Epithelial cell of prostate (primary cell): ENCODE measurements around the gene FLCN.
"Not testable (repeated sequence)": the region's sequence is repeated elsewhere in the genome, so short reads cannot be mapped to it uniquely, and the experiment has no call there.

Experiments
- DNase-seq: peaks from one replicate; pipeline ENCODE4 v3.0.0-alpha.2; 2011; ENCODE audit warnings: low read depth, low spot score
- H3K27ac ChIP-seq: fragments of 450-650 bp; 2 replicates; pipeline ENCODE4 v1.5.1; 2017; ENCODE audit warnings: mild to moderate bottlenecking

The FLCN gene

DNA sequence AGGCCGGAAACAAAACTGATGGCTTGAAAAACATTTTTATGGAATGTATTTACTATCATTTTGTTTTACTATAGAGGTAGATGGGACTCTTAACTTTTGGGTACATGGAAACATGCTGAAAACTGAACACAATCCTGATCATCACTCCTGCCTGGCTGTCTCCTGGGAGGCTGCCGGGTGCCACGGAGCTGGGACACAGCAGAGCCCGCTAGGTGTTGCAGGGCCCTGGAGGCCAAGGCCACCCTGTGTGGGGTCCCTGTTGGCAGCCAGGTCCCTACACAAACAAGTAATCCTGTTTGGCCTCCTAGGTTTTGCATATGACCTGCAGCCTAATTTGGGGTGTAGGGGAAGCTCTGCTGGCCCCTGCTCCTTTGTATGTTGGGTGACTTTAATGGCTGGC lies 48.4 kb downstream of the FLCN start:
- no peak overlapping the region for H3K27ac ChIP-seq
- DNase-seq, result no peak

DNA sequence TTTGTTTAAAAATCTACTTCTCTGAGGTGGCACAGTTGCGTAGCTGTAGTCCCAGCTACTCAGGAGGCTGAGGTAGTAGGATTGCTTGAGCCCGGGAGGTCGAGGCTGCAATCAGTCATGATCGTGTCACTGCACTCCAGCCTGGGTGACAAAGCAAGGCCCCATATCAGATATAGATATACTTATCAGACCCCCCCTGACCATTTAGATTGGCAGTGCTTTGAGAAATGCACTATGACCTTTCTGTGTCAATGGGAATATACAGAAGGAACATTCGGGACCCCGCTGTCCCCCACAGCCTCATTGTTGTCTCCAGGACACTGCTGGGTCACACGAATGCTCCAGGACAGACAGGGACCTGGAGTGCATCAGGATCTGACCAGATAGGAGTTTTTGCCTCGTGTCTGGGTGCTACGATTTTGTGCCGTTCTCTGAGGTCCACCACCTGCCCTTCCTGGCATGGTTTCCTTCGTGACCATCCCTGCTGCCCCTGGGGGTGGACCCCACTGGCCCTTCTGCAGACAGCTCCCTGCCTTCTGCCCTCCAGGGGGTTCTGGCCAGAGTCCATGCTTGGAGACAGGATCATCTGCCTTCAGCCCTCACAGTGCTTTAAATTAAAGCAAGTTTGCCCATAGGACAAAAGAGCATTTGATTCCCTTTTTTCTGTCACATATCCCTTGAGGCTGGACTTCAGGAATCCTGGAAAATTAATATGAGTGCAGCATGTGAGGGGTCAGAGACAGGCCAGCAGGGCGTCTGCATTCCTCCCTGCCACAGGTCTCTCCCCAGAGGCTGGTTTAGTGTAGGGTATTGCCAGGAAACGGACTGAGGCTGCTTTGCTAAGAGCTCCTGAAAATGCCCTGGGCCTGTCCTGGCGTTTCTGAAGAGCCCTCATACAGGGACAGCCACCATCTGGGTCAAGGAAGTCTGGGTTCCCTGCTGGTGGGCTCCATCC lies 50.1 kb downstream of the FLCN start:
- no peak for DNase-seq
- peak overlapping the region; percentile 1 for H3K27ac ChIP-seq

DNA sequence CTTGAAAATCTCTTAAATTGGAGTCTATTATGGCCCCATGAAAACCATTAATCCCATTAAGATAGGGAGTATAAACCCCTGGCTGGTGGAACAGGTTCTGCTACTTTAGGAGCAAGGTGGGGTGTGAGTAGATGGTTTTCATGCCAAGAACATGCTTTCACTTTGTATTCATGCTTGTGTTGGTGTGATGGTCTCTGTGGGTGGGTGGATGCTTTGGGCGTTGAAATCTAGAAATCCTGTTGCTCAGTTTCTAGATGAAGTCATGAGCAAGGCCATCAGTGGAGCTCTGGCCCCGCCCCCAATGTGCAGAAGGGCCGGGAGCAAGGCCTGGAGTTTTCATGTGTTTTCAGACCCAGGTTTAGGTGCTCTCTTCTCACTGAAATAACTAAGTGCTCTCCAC lies 50.9 kb downstream of the FLCN start:
- peak; percentile 63 for DNase-seq
- H3K27ac ChIP-seq, result peak overlapping the region; percentile 1

DNA sequence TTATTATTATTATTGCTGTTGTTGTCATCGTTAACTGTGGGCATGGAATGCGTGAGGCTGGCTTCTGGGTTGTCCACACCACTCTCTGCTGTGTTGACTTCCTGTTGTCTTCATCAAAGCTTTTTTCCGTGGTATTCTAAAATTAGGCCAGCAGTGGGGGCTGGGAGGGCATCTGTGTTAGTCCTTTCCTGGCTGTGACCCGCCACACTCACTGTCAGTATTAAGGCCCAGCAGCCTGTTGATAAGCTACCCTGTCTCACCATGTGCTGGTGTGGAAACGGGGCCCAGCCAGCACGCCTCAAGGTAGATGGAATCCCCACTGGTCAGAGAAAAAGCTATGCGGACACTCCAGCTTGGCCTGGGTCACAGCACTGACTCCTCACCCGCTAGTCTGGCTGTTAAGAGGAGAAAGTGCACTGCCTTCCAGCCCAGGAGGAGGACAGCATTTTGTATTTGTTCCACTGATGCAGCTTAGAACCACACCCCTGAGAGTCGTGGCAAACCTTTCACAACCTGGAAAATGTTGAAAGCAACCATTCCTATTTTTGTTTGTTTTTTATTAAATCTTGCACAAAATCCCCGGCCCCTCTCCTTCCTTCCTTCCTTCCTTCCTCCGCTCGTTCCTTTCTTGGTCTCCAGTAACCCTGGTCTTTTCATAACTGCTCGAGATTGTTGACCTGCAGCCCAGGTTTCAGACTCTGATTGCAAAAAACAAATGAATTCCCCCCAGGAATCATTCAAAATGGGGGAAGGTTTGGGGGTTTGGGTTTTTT lies 51.8 kb downstream of the FLCN start:
- peak overlapping the region; percentile 1 for H3K27ac ChIP-seq
- not testable (repeated sequence) for DNase-seq

DNA sequence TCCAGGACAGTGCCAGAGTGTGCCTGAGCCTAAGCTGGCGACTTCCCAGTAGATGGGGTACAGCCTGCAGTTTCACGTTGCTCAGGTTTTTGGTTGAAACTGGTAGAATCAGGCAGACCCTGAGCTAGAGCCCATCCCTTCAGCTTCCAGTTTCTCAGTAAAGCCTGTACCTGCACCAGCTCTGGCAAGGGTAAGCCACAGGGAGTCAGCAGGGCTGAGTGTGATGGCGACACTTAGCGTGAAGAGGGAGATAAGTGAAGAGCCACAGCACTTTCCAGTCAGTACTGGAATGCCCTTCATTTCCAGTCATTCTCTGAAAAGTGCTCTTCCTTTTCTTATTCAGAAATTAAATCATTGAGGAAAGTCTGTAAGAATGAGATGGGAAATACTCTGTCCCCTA lies 53.2 kb downstream of the FLCN start:
- DNase-seq, result no peak
- no peak overlapping the region for H3K27ac ChIP-seq

DNA sequence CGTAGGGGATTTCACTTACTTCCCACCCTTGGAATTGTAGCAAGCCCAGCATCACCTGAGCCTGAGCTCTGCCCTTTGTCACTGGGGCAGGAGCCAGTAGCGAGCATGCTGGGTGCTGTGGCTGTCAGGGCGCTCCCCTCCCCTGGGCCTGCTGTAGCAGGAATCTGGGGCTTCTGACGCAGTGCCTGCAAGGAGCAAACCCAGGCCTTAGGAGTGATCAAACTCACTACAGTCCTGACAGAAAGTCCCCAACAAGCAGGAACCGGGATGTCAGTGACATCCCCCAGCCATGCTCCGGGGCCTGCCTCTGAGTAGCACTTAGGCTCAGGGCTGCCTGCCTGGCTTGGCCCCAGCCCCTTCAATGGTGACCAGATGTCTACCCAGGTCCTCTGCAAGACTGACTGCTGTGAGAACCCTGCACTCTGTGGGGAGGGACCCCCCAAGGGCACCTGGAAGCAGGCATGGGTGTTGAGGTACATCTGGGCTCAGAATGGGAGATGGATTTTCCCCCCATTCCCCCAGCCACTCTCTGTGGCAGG lies 54.3 kb downstream of the FLCN start:
- H3K27ac ChIP-seq, result no peak overlapping the region
- DNase-seq, result no peak

DNA sequence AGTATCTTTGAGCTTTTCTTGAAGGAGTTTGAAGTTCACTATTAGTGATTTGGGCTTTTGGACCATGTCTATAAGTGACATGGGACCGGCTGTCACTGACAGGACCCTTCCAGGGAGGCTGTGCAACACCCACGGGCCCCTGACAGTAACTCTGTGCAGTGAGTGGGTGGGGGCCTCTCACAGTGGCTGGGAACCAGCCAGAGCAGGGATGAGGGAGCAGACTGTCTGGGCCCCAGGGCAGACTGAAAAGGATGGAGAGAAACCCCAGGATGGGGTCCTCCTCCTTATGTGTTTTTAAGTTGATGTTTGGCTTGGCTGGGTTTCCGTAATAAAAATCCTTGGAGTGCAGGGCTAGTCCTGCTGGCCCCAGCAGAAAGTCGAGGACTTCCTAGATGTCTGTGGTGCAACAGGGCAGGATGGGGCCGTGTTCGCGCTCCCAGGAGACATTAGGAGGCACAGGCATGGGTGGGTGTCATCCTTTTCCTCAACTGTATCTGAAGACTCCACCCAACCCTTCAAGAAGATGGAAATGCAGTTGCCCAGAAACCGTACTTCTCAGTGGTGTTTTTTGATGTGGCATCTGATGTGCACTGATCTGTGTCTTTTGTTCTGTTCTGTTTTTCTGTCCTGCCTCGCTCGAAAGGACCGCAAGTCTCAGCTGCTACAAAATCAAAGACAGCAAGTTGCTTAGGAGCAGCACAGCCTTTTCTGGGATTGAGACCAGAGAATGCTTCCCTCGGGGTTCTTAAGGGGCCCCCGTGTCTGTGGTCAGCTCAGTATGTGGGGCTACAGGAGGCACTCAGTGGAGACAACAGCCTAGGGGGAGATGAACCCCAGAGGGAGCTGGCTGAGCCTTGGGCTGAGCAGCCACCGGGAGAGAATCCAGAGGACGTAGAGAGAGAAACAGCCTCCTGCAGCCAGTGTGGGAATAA lies 55.0 kb downstream of the FLCN start:
- DNase-seq, result no peak
- no peak overlapping the region for H3K27ac ChIP-seq

DNA sequence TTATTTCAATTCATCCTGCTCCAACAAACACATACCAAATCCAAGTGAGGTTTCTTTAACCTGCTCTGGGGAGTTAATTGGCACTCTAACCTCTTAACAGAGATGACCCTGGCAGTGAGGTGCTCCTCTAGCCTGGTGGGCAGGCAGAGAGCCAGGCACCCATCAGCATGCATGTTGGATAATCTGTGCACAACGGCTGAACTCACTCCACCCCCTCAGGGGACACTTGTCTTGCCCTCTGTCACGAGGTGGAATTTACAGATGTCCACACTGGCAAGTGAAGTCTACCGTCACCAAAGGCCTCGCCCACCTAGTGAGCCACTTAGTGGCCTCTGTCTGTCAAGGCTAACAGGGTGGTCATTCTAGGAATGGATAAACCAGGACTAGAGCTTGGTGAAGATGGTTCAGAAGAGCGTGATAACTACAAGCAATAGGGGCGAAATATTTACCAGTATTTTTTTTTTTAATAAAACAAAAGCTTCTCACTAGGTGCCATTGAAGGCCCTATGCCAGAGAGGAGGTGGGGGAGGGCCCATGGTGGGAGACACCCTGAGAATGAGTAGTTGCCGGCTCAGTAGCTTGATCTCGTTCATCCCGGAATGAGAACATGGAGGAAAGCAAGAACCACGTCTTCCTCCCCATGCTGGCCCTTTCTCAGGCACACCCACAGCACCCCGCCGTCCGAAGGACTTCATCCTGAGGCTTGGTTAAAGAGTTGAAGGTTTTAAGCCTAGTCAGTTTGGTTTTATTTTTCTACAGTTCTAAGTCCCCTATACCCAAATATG lies 56.0 kb downstream of the FLCN start:
- no peak for DNase-seq
- H3K27ac ChIP-seq, result no peak overlapping the region

DNA sequence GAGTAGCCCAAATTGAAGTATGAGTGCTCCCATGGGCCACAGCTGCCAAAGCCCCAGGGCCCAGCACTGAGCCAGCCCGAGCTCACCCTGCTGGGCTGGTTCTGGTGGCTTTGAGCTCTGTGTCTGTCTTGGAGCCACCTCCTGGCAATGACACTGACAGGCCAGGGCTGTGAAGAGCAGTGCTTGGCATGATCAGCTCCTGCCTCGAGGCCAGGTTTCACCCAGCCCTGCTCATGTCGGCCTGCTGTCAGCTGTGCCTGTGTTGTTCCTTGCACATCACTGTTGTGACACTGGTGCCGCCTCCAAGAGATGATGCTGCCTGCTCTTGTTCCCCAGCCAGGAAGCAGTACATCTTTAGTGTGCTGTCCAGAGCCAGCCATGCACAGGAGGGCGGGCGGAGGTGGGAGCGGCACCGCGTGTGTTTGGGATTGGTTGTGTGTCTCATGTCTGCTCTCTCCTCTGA lies 56.8 kb downstream of the FLCN start:
- DNase-seq, result no peak
- H3K27ac ChIP-seq, result peak overlapping the region; percentile 2

DNA sequence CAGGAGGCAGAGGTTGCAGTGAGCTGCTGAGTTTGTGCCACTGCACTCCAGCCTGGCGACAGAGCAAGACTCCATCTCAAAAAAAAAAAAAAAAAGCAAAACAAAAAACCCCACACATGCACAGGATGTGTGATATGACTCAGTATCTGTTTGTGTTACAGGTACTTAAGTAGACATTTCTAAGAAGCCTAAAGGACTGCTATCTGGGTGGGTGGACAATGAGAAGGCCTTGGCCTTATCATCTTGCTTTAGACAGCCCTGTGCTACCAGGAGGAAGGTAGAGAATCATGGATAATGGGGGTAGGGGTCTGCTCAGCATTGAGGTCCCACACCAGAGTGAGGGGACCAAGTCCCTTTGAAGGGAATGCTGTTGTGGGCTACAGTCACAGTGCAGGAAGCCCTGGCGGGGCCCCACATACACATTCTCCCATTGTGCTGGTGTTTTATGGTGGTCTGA lies 57.6 kb downstream of the FLCN start:
- DNase-seq, result no peak
- H3K27ac ChIP-seq, result peak overlapping the region; percentile 2

DNA sequence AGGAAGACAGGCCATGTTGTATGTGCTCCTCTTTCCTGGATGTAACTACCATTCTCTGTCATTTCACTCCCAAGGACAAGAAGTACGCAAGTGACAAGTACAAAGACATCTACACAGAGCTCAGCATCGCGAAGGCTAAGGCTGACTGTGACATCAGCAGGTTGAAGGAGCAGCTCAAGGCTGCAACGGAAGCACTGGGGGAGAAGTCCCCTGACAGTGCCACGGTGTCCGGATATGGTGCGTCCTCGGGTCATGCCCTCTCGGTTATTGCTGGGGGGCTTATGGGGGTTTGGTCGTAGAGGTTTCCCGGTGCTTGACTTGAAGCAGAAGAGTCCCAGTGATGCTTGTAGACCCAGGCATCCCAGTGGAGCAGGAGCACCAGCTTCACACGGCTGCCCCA lies 59.8 kb downstream of the FLCN start:
- H3K27ac ChIP-seq, result no peak overlapping the region
- DNase-seq, result no peak

DNA sequence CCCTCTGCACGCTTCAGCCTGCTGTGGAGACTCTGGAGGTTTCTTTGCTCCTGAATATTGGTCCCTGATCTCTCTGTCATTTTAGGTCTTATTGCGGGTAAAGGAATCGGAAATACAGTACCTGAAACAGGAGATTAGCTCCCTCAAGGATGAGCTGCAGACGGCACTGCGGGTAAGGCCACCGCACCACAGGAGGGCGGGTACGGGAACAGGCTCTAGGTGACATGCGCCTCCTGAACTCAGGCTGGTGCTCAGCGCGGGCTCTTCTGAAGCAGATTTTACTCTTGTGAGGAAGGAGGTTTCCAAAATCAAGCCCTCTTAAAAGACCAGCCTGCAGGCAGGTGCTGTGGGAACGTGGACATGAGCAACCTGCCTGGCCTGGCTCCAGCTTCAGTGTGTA lies 60.6 kb downstream of the FLCN start:
- H3K27ac ChIP-seq, result no peak overlapping the region
- no peak for DNase-seq

DNA sequence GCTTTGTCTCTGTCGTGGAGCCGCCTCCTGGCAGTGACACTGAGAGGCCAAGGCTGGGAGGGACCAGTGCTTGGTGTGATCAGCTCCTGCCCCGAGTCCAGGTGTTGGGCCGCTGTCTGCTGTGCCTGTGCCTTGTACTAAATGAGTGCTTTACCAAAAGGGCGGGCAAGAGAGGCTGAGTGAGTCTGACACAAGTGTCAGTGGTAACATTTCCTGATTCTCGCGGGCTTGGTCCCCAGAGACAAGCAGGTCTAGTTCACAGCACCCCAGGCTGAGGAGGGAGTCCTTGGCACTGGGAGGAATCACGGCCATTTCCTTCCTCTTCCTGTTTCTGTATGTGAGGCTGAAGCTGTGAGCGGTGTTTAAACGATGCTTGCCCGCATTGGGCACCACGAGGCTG lies 61.1 kb downstream of the FLCN start:
- no peak for DNase-seq
- no peak overlapping the region for H3K27ac ChIP-seq

DNA sequence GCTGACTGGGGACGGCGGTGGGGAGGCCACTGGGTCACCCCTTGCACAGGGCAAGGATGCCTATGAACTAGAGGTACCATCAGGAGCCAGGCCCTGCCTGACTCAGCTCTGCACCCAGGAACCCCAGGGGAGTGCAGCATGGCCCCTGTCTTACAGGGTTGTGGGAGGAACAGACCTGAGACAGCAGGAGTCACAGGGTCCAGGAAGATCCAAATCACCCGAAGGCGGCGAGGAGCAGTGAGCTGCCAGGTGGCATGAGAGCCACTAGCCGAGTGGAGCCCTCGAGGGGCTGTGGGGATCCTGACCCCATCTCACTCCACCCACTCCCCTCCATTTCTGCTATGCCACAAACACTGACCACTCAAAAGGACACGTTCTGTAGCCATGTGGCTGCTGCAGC lies 61.6 kb downstream of the FLCN start:
- no peak overlapping the region for H3K27ac ChIP-seq
- no peak for DNase-seq

DNA sequence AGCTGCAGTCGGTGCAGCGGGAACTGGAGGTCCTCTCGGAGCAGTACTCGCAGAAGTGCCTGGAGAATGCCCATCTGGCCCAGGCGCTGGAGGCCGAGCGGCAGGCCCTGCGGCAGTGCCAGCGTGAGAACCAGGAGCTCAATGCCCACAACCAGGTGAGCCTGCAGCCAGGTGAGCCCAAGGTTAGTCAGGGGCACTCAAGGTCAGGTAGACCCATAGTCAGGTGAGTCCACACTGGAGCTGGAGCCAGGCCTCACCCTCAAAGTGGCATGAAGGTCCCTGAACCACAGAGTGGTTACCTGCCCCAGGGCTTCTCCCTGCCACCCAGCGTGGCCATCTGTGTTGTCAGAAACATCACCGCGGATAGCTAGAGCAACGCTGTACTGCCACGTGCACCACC lies 63.0 kb downstream of the FLCN start:
- H3K27ac ChIP-seq, result no peak overlapping the region

DNA sequence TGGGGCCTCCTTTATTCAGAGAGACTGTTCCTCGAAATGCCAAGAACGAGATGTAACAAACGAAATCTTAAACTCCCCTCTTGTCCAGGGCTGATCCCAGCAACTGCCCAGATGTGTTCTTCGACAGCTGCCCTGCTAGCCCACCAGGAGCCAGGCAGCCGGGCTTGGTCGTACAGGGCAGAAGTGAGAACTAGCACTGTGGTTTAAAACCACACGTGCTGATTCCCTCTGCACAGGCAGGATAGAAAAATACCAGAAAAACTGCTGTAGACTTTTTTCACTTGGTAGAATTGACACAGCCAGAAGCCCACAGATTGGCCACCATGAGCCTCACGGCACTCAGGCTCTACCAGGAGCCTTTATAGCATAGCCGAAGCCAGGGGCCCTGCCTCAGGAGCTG lies 64.0 kb downstream of the FLCN start:
- peak overlapping the region; percentile 4 for H3K27ac ChIP-seq
- no peak for DNase-seq

More for the DNA sequence above, 63.0 kb downstream of the FLCN start:
- no peak for DNase-seq

DNA sequence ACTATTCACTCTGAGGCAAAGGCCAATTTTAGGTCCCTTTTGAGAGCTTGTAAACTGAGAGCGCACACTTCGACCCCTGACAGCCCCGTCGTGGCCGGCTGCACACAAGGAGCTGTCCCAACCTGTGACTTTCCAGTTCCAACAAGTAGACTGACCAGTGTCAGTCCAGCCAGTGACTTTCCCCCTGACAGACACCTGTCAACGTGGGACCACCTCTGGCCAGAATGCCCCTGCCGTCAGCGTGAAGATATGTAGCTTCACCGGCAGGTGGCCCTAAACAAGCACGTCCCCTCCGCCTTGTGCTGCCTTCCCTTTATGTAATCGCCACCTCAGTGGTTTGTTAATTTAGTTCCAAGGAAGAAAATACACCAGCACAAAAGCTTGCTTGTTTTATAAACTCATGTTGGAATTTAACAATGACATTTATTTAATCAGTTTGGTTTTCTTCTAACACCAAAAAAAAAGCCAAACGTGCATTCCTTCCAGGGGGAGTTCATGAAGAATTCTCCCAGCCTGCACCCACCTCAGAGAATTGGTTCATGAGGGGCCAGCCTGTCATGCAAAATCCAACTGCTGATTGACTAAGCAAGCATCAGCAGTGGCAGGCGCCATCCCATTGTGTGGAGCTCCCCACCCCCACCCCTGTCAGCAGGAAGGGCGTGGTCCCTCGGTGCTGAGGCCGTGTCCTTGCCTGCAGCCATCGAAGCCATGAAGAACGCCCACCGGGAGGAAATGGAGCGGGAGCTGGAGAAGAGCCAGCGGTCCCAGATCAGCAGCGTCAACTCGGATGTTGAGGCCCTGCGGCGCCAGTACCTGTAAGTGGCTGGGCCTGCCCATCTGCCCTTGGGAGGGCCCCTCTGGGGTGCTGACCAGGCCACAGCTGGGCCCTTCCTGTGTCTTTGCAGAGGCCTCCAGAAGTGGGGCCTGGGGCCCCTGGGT lies 64.7 kb downstream of the FLCN start:
- H3K27ac ChIP-seq, result peak overlapping the region; percentile 4
- DNase-seq, result no peak

DNA sequence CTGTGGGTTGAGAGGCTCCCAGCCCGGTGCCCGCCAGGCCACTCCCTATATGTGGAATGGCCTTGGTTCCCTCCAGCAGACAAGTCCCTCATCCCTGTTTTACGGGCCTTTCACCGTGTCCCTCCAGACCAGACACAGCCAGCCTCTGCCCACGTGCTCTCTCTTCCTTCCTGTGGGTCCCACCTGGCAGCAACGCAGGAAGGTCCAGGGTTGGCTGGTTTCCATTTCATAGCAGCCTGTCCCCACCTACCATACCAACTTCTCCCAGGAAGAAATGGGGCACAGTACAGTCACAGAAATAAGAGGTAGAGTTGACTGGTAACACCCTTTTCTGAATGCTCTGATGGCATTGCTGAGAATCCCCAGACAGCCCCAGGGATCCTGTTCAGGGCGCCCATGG lies 65.8 kb downstream of the FLCN start:
- no peak for DNase-seq
- peak overlapping the region; percentile 3 for H3K27ac ChIP-seq
